NAMALWA (cell line): ENCODE data around the gene RPS6KA4.

ENCODE experiments used
- DNase-seq: peaks from one replicate; pipeline ENCODE4 v3.0.0-alpha.2; 2015; ENCODE audit warnings: low spot score

The RPS6KA4 gene

DNA sequence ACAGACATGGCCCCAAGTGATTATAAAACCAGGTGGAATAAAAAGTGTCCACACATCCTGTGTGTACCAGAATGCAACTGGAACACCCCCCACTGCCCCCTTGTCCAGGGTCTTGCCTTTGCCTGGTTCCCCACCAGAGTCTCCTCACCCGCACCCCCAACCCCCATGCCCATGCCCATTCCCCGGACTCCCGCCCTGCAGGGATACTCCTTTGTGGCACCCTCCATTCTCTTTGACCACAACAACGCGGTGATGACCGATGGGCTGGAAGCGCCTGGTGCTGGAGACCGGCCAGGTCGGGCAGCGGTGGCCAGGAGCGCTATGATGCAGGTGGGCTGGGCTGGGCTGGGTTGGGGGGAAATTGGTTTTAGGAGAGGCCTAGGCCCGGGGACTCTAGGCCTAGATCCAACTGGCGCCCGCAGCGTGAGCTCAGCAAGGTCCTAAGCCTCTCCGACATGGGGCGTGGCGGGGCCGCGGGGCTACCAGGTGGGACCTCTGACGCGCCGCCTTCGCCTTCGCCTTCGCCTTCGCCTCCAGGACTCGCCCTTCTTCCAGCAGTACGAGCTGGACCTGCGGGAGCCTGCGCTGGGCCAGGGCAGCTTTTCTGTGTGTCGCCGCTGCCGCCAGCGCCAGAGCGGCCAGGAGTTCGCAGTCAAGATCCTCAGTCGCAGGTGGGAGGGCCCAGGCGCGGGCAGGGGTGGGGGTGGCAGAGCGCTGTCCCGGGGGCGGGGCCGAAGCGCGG lies 9.1 kb downstream of the RPS6KA4 start:
- no peak for DNase-seq

DNA sequence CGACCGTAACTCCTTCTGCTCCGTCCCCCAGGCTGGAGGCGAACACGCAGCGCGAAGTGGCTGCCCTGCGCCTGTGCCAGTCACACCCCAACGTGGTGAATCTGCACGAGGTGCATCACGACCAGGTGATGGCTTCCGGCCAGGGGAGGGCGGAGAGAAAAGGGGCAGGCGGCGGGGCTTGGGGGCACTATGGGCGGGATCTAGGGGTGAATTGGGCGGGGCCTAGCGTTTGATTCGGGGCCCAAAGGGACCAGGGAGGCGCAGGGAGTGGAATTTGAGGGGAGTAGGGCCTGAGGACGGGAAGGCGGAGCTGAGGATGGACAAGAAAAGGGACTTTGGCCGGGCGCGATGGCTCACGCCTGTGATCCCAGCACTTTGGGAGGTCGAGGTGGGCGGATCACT lies 9.7 kb downstream of the RPS6KA4 start:
- DNase-seq, result no peak

DNA sequence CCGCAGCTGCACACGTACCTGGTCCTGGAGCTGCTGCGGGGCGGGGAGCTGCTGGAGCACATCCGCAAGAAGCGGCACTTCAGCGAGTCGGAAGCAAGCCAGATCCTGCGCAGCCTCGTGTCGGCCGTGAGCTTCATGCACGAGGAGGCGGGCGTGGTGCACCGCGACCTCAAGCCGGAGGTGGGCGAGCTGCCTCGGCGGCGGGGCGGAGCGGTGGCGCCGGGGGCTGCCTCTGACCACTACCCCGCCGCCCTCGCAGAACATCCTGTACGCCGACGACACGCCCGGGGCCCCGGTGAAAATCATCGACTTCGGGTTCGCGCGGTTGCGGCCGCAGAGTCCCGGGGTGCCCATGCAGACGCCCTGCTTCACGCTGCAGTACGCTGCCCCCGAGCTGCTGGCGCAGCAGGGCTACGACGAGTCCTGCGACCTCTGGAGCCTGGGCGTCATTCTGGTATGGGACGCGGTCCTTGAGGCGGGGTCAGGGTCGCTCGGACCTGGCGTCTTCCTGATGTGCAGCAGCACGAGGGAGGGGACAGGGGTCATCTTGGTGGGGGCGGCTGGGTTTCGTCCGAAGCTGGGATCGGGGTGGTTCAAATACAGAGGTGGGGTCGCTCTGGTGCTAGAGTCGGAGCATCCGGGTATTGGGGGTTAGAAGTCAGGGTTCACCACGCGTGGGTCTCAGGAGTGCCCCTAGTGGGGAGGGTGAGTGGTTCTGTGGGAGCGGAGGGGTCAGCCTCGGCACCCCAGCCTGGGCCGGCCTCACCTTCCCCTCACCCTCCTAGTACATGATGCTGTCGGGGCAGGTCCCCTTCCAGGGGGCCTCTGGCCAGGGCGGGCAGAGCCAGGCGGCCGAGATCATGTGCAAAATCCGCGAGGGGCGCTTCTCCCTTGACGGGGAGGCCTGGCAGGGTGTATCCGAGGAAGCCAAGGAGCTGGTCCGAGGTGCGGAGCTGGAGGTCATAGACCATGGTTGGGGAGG lies 10.8 kb downstream of the RPS6KA4 start:
- no peak for DNase-seq

DNA sequence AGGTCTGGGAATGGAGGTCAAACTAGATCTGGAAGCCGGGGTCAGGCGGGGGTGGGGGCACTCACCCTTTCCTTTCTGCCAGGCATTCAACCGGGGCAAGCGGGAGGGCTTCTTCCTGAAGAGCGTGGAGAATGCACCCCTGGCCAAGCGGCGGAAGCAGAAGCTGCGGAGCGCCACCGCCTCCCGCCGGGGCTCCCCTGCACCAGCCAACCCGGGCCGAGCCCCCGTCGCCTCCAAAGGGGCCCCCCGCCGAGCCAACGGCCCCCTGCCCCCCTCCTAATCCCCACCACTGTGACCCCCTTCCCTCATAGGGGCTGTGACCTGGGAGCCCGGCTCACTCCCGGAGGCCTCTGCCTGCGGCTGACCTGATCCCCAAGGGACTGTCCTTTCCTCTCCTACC lies 12.2 kb downstream of the RPS6KA4 start:
- DNase-seq, result no peak

DNA sequence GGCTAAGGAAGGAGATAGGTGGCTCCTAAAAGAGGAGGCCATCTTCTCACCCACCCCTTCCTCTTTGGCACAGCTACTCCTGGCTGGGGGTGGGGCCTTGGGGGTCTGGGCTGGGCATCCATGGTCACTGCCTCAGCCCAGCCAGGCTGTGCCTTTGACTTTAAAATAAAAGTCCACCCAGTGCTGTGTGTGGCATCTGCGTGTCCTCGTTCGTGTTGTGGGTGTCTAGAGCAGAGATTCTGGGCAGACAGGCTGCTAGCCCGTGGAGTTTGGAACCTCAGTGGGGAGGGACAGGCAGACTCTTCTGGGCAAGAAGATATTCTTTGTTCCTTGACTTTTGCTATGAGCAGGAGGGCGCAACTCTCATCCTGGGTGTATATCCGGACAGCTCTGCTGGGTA lies 13.1 kb downstream of the RPS6KA4 start:
- DNase-seq, result no peak

DNA sequence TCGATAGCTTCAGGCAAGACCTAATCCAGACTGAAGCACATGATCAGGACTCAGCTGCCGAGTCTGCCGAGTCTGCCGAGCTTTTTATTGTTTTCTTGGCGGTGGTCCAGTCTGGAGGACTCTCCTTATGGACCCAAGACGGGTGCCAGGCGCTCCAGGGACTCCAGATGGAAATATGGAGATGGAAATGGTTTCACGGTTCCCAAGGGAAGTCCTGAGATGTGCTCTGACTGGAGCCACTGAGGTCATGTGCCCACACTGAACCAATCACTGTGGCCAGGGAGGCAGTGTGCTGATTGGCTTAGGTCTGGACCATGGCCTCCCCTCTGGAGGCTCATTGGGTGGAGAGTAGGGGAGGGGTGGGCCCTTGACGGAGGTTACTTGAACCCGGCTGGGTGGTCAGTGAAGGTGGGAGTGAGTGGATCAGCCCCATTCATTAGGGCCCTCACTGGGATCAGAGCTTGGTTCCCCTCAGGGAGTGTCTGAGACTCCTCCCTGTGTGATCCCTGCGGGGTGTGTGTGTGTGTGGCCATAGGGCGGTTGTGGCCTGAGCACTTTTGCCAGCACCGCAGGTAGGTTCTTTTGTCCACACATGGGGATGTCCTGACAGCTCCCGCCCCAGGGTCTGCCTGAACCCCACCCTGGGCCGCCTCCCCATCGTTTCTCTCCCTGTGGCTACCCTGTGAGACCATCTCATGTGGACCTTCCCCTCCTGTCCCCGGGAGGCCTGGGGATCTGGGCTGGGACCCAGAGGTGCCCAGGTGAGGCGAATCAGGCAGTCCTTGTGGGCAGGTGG lies 14.0 kb downstream of the RPS6KA4 start:
- no peak for DNase-seq

DNA sequence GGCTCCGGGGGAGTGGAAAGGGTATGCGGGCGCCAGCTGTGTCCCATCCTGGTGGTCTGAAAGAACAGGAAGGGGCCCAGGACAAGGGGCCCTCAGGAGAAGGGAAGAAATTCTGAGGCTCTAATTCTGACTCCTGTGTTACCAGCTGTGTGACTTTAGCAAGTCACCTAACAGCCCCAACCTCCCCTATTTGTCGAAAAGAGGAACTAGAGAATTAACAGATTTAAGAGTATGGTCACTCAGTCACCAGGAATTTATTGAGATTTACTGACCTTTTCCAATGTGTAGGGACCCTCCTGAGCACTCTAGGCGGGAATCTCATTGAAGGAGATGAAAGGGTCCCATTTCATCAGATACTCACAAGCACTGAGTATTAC lies 14.6 kb downstream of the RPS6KA4 start:
- peak; percentile 40 for DNase-seq

DNA sequence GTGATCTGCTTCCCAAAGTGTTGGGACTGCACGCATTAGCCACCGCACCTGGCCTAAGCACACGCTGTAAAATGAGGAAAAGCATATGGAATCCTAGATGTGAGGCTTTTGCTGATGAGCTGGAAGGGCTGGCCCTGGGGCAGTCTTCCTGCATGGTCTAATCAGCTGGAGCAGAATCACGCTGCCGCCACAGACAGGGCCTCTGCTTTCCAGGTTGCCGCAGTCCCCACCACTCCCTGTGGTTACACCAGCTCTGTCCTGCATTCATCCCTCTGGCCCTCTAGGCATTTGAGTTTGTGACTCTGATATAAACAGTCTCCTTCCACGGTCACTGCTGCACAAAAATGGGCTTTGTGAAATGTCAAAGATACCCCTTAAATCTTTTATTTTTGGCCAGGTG lies 17.1 kb downstream of the RPS6KA4 start:
- DNase-seq, result no peak

DNA sequence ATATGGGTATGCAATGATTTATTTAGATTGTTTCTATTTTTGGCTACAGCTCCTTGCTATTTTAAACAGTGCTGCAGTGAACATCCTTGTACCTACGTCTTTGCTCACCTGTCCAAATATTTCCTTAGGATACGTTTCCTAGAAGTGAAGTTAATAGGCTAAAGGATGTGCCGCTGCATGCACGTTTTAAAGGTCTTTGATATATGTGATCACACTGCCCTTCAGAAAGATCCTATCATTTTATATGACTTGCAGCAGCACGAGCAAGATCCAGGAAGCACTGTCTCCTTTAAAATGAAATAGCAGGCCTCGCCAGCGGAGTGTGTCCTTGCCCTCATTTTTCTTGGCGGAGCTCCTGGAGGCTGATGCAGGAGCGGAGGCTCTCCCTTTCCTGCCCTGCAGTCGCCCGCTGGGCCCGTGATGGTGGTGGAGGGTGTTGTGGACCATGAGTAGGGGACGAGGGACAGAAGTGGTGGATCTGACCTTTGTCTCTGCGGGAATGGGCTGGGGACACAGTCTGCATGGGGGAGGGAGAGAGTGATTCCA lies 19.4 kb downstream of the RPS6KA4 start:
- no peak for DNase-seq

DNA sequence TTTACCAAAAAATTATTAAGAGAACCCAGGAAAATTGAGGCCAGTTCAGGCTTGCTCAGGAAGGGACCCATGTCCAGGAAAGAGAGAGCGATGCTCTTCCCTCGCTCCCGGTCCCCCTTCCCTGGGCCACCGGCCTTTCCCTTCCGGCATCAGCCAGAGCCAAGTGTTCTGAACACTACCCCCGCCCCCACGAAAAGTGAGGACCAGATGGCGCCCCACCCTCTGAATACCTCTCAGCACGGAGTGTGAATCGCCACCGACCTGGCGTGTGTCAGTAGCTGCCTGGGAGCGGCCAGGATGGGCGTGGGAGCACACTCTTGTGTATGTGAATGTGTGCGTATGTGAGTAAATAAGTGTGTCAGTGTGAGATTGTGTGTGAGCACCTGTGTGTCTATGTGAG lies 20.2 kb downstream of the RPS6KA4 start:
- DNase-seq, result no peak

DNA sequence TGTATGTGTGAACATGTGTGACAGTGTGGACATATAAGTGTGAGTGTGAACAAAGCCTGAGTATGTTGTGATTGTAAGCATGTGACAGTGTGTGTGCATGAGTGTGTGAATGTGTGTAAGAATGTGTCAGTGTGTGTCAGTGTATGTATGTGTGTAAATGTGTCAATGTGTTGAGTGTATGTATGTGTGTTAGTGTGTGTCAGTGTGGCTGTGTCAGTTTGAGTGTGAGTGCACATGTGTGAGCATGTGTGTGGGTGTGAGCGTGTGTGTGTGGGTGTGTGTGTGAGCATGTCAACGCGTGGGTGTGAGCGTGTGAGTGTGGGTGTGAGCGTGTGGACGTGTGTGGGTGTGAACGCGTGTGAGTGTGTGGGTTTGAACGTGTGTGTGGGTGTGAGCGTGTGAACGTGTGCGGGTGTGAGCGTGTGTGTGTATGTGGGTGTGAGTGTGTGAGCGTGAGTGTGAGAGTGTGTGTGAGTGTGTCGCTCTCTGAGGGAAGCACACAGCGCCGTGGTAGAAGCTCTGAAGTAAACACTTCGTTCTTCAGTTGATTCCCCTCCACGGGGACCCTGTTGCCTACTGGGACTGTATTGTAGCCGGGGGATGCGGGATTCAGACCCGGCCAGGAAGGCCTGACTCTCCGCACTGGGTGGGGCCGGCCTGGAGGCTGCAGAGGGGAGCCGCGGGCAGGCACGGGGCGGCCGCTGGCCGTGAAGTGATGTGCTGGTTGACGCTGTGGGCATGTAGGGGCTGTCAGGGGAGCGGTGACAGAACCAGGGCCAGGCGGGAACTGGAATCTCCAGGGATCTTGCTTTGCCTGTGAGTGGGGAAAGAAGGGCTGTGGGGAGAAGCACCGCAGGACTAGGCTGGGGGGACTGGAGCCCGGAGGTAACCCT lies 21.1 kb downstream of the RPS6KA4 start:
- DNase-seq, result no peak

DNA sequence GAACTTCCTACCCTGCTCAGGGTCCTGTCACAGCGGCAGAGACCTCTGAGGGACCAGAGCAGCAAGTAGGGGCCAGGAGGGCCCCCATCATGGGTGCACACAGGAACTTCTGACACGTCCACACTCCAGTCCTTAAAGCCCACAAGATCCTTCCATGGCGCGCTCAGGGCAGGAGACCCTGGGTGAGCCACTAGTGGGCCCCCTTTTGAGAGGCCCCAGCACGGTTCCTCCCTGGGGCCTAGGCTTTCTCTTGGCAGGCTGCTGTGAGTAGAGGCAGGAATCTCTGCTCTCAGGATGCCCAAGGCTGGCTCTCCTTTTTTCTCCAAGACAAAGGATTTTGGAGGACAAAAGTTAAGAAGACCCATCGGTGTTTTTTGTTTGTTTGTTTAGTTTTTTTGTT lies 22.4 kb downstream of the RPS6KA4 start:
- no peak for DNase-seq

DNA sequence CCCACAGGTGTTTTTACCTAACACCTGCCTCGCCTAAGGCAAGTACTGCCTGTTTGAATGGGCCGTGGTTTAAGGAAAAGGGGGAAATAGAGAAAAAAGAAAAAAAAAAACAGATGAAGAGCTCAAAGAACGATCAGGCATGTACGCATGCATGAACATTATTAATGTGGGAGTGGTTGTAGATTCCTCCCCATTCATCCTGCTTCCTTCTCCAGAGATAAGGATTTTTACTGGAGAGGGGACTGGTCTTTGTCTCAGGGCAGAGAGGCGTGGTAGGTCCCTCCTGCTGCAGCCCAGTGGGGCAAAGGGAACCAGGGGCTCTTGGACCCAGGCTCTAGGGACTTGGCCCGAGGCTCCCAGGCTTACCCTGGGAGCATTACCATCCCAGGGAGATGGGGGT lies 23.1 kb downstream of the RPS6KA4 start:
- no peak for DNase-seq

DNA sequence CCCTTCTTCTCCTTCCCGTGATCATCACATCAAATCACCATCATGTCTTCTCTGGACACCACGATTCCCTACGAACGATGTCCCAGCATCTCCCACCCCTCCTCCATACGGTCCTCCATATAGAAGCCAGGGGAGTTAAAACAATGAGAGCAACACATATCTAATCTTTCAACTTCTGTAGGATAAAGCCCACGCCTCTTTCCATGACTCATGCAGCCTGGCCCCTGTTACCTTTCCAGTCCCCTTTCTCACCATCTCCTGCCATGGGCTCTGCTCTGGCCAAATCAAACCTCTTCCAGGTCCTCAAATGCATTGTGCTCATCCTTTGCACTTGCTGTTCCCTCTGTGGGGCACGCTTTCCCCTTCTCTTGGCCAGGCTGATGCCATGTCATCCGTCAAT lies 23.6 kb downstream of the RPS6KA4 start:
- DNase-seq, result no peak

DNA sequence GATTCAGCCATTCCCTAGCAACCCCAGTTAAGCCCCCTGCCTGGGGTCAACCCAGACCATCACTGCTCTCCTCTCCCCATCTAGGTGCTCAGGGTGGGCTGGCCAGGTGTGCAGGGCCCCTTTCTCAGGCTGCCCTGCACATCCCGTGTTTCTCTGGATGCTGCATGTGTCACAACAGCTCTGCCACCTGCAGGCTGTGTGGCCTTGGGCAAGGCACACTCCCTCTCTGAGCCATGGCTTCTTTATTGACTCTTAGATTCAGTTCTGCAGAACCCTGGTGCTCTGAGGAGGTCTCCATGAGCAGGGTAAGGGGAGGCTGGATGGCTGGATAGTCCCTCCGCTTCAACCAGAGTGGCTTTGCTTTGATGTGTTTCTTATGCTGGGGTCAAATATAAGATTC lies 24.6 kb downstream of the RPS6KA4 start:
- DNase-seq, result no peak

DNA sequence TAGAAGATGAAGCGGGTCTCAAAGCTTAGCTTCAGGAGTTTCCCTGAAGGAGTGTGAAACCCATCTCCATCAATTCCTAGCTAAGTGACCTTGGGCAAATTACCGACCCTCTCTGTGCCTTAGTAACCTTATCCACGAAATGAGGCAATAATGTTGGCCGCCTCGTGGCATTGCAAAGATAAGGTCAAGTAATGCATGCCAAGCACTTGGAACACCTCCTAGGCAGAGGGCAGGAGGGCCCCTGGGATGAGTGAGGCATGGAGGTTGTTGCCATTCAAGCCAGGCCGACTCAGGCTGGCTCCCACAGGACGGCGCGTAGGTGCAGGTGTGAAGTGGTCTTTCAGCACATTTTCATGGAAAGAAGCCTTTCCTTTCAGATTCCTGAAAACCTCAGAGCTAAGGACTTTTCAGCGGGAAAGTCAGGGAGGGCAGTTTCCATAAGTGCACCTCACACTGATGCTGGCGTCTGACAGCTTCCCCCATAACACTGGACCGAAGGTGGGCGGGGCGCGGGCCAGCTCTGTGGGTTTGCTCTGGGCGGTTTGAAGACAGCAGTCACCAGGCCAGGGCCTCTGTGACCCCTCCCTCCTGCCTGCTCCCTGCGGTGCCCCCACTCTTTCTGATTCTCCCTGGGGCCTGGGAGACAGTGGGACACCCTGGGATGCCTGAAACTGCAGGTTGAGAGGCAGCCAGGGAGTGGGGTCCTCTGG lies 25.2 kb downstream of the RPS6KA4 start:
- DNase-seq, result no peak

DNA sequence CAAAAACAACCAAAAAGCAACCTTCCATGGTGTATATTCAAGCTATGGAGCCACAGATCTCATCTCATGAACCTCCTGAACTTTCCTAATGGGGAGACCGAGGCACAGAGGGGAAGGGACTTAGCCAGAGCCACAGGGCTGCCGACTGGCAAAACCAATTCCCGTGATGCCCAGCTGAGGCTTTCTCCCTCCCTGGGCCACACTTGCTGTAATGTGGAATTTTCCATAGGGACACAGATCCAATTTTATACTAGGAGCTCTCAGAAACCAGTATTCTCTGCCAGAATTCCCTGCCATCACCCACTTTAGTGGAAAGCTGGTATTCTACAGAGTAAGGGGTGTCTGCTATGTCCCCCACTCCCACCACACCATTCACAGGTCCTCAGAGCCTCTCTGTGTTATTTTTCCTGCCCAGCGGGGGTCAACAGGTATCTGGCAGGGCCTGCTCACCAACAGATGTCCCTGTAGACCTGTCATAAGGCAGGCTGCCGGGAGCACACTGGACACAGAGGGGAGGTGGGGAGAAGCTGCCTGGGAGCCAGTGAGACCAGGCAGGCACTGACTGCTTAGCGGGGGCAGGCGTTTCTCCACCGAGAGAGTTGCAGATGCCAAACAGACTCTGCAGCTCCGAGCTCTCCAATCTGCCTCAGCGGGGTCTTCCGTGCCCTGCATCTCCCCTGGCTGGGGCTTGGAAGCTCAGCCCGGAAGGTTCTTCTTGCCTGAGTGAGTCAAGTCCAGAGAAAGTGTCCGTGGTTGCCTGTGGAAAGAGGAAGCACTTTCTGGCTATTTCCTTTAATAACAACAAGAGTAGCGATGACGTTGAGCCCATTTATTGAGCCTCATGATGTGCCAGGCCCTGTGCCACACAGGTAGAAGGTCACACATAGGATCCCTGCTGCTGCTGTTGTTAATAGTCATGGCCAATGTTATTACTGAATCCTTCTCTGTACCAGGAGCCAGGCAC lies 26.3 kb downstream of the RPS6KA4 start:
- DNase-seq, result no peak

DNA sequence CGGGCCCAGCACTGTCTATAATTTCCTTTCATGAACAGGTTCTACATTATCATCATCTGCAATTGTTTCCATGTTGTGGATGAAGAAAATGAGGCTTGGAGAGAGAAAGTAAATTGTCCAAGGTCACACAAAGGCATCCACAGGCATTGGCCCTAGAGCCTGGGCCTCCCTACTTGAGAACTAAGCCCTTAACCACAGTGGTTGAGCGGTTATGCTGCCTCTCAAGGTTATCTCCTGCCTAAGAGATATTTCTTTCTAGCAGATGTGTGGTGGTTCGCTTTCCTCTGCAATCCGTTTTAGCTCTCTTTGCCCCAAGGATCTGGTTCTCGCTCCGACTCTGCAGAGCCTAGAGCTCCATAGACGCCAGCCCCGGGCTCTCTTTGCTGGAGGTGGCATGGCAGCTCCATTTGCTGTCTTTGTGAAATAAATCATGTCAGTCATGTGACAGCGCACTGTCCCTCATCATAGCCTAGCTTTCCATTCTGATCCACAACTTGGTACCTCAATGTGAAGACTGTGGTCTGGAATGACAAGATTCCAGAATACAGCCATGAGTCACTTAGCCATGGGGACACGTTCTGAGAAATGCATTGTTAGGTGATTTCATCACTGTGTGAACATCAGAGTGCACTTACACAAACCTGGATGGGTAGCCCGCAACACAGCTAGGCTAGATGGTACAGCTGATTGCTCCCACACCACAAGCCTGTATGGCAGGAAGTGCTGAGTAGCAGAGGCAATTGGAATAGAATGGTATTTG lies 27.2 kb downstream of the RPS6KA4 start:
- DNase-seq, result no peak

DNA sequence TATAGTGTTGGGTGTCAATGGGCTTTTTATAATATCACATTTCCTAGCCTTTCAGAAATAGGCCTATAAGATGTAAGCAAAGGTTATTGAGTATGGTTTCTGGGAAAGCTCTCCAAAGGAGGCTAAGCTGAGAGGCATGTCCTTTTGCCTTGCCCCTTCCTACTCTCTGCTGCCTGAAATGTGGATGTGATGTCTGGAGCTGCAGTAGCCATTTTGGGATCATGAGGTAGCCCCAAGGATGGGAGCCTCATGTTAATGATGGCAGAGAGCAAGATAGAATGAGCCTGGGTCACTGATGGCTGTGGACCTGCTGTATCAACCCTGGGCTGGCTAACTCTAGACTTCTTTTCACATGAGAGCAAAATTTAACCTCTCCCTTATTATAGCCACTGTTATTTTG lies 29.0 kb downstream of the RPS6KA4 start:
- DNase-seq, result no peak
